Hematopoietic multipotent progenitor cell (in vitro differentiated cells): ENCODE measurements around the gene GCHFR. TPM values are rescaled to one million over a fixed set of nuclear protein-coding genes. Genes with fewer than 3 reads are reported as not detected.

Experiments
- DNase-seq, 3 donors: peaks; one replicate each; pipeline ENCODE4 v3.0.0-alpha.2; 2011 to 2015; ENCODE audit warnings: low read depth in 2 of 3, low spot score in 2 of 3
- total RNA-seq: library from RNA; depleted of rRNA; stranded (reverse); fragments of >200 nt; gene quantifications from one replicate; pipeline ENCODE4 v1.2.3, GENCODE V29; 2012

The GCHFR gene
- total RNA-seq, 1 donor = 25.3 TPM

GRCh38 chr15:40775740-40776536, 12.1 kb downstream of the GCHFR start:
- no peak for DNase-seq

GRCh38 chr15:40776537-40777141, 12.8 kb downstream of the GCHFR start:
- no peak for DNase-seq

GRCh38 chr15:40782609-40783227, 18.9 kb downstream of the GCHFR start:
- DNase-seq = peak in 2 of 3 donors; percentile 62 to 79

GRCh38 chr15:40785164-40785563, 21.3 kb downstream of the GCHFR start:
- DNase-seq = no peak

- no peak for DNase-seq
These were observed 21.9 kb downstream of the GCHFR start for GRCh38 chr15:40785814-40786213.

- peak in 1 of 3 donors; percentile 34 for DNase-seq
These were observed 23.5 kb downstream of the GCHFR start for GRCh38 chr15:40787344-40787841.

- no peak for DNase-seq
These were observed 24.1 kb downstream of the GCHFR start for GRCh38 chr15:40787991-40788390.

- DNase-seq = no peak
These were observed 25.3 kb downstream of the GCHFR start for GRCh38 chr15:40789119-40789518.

- DNase-seq = no peak
These were observed 26.1 kb downstream of the GCHFR start for GRCh38 chr15:40789999-40790398.

- DNase-seq = no peak
These were observed 26.9 kb downstream of the GCHFR start for GRCh38 chr15:40790718-40791117.

- no peak for DNase-seq
These were observed 28.5 kb downstream of the GCHFR start for GRCh38 chr15:40792394-40792793.

- no peak for DNase-seq
These were observed 29.5 kb downstream of the GCHFR start for GRCh38 chr15:40793216-40793989.

GRCh38 chr15:40796041-40796440, 32.2 kb downstream of the GCHFR start:
- DNase-seq = no peak

GRCh38 chr15:40796512-40796911, 32.6 kb downstream of the GCHFR start:
- peak in 1 of 3 donors; percentile 29 for DNase-seq

GRCh38 chr15:40799523-40799922, 35.7 kb downstream of the GCHFR start:
- no peak for DNase-seq

GRCh38 chr15:40803076-40803475, 39.2 kb downstream of the GCHFR start:
- no peak for DNase-seq

GRCh38 chr15:40803688-40804087, 39.8 kb downstream of the GCHFR start:
- DNase-seq = no peak

- no peak for DNase-seq
These were observed 42.8 kb downstream of the GCHFR start for GRCh38 chr15:40806672-40807027.

- peak; percentile 79 to 97 (median 96) for DNase-seq
These were observed 43.4 kb downstream of the GCHFR start, which contains the start of the genes DNAJC17 and ZFYVE19 for GRCh38 chr15:40807028-40807887. TSS of gene DNAJC17 (minus strand) at chr15:40807473. CDS start at chr15:40807446, 27 bp downstream. TSS of gene ZFYVE19 (plus strand) at chr15:40807089. CDS start at chr15:40807590, 501 bp downstream.
